GM12891 (cell line): Measurements from ENCODE around the gene SLC16A11.

ENCODE experiments used
- POLR2A ChIP-seq: IDR thresholded peaks from 2 replicates; pipeline ENCODE4 v1.6.1; 2011; ENCODE audit warnings: low read depth, low read length, control low read depth
- TAF1 ChIP-seq: IDR thresholded peaks from 2 replicates; pipeline ENCODE4 v1.6.1; 2011; ENCODE audit warnings: low read depth, low read length, control low read depth

DNA sequence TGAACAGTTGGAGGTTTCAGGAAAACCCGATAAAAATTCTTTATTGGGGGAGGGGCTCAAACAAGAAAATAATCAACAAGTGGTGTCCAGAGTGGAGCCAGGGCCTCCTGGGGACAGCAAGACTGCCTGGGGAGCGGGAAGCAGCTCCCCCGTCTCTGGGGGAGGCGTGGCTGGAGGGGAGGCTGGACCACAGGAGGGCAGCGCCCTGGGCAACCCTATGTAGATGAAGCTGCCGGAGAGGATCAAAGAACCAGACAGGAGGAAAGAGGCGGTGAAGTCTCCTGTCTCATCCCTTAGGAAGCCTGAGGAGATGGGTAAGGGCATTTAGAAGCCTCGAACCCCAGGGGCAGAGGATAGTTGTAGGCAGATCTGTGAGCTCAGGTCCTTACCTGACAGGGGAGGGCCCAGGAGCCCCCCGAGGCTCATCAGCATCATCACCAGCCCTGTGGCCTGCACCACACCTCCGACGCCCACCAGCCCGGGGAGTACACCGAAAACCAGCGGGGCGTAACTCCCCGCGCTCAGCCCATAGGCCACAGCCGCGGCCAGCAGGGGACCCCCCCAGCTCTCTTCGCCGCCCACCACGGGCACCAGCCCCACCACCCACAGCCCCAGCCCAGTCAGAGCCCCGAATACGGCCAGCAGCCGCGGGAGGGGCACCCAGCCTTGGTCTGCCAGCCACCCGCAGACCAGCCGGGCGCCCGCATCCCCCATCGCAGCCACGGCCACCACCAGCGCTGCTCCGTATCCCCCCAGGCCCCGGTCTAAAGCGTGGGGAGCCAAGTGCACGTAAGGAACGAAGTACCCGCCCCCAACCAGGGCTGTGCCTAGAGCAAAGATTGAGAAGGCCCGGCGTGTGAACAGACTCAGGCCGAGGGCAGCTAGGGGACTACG is 2.0 kb downstream of the SLC16A11 start:
- TF ChIP-seq TAF1 (no peak), POLR2A (no peak)
